SU-DHL-6 (cell line): ENCODE results near the gene HAPSTR1.

Experiments used
- H2AFZ ChIP-seq: fragments of 200-600 bp; sonication (generic); 2 replicates; pipeline ENCODE4 v1.6.1; 2014; ENCODE audit warnings: low read depth, mild to moderate bottlenecking, moderate library complexity, mixed read lengths, antibody characterized with exemption, low read length; ENCODE audit not compliant: severe bottlenecking
- H3F3A ChIP-seq: fragments of 200-600 bp; shearing (Covaris generic); 2 replicates; pipeline ENCODE4 v1.6.0; 2016; ENCODE audit warnings: antibody characterized with exemption, mild to moderate bottlenecking; ENCODE audit not compliant: insufficient read depth
- H3K27ac ChIP-seq: fragments of 200-600 bp; sonication (generic); 2 replicates; pipeline ENCODE4 v1.5.1; 2016; ENCODE audit warnings: low read depth, mild to moderate bottlenecking, low read length, moderate library complexity, mixed read lengths
- H3K27me3 ChIP-seq: fragments of 200-600 bp; sonication (generic), shearing (Covaris generic); 2 replicates; pipeline ENCODE4 v1.6.0; 2014; ENCODE audit warnings: mild to moderate bottlenecking, low read length
- H3K36me3 ChIP-seq: fragments of 200-600 bp; sonication (generic); 2 replicates; pipeline ENCODE4 v1.6.1; 2014; ENCODE audit warnings: mild to moderate bottlenecking, low read length, mixed read lengths
- H3K4me2 ChIP-seq: fragments of 300-600, 200-600 bp; shearing (Covaris generic), sonication (generic); 2 replicates; pipeline ENCODE4 v1.6.0; 2014; ENCODE audit warnings: low read length, low read depth, mild to moderate bottlenecking; ENCODE audit not compliant: poor library complexity, severe bottlenecking
- H3K4me3 ChIP-seq: fragments of 200-600 bp; sonication (generic); 2 replicates; pipeline ENCODE4 v1.5.1; 2014; ENCODE audit warnings: antibody characterized with exemption, low read length, mild to moderate bottlenecking, mixed read lengths; ENCODE audit not compliant: insufficient read depth, poor library complexity, severe bottlenecking
- H3K79me2 ChIP-seq: fragments of 200-600 bp; sonication (generic); 2 replicates; pipeline ENCODE4 v1.6.1; 2014; ENCODE audit warnings: mild to moderate bottlenecking, low read length, moderate library complexity; ENCODE audit not compliant: insufficient read depth
- H3K9ac ChIP-seq: fragments of 200-600 bp; sonication (generic); 2 replicates; pipeline ENCODE4 v1.7.0; 2014; ENCODE audit warnings: mild to moderate bottlenecking, low read length
- H3K9me2 ChIP-seq: fragments of 200-600 bp; sonication (generic); replicated peaks from 2 replicates; pipeline ENCODE4 v1.6.1; 2014; ENCODE audit warnings: low read length; ENCODE audit not compliant: insufficient read depth
- H3K9me3 ChIP-seq: fragments of 200-600 bp; sonication (generic); 2 replicates; pipeline ENCODE4 v1.6.1; 2014; ENCODE audit warnings: low read length, mixed read lengths; ENCODE audit not compliant: insufficient read depth
- H4K20me1 ChIP-seq: fragments of 200-600 bp; sonication (generic); 2 replicates; pipeline ENCODE4 v1.6.1; 2014; ENCODE audit warnings: low read depth, mild to moderate bottlenecking, antibody characterized with exemption, low read length, moderate library complexity, mixed read lengths
- EZH2phosphoT487 ChIP-seq: fragments of 200-600 bp; sonication (generic), shearing (Covaris generic); conservative IDR thresholded peaks from 2 replicates; pipeline ENCODE4 v1.6.1; 2018; ENCODE audit warnings: mild to moderate bottlenecking, antibody characterized with exemption, low read length, moderate library complexity, mixed read lengths
- TF ChIP-seq, protein P1 (sequence below): fragments of 200-600 bp; sonication (generic); IDR thresholded peaks from one replicate; pipeline ENCODE4 v1.5.1; 2017; ENCODE audit warnings: antibody characterized with exemption, mild to moderate bottlenecking, low read length, moderate library complexity; ENCODE audit not compliant: insufficient read depth, poor library complexity, severe bottlenecking

Gene HAPSTR1

GRCh38 chr16:9114112-9114511 lies 22.7 kb downstream of the HAPSTR1 start:
- no peak overlapping the region for H3K4me3 ChIP-seq
- H3K27ac ChIP-seq: no peak overlapping the region
- TF ChIP-seq EZH2phosphoT487: no peak
- TF ChIP-seq, protein P1, sequence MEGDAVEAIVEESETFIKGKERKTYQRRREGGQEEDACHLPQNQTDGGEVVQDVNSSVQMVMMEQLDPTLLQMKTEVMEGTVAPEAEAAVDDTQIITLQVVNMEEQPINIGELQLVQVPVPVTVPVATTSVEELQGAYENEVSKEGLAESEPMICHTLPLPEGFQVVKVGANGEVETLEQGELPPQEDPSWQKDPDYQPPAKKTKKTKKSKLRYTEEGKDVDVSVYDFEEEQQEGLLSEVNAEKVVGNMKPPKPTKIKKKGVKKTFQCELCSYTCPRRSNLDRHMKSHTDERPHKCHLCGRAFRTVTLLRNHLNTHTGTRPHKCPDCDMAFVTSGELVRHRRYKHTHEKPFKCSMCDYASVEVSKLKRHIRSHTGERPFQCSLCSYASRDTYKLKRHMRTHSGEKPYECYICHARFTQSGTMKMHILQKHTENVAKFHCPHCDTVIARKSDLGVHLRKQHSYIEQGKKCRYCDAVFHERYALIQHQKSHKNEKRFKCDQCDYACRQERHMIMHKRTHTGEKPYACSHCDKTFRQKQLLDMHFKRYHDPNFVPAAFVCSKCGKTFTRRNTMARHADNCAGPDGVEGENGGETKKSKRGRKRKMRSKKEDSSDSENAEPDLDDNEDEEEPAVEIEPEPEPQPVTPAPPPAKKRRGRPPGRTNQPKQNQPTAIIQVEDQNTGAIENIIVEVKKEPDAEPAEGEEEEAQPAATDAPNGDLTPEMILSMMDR: no peak
- H3K9ac ChIP-seq: no peak overlapping the region
- no peaks in the 10 kb centered on the region for H3K9me3 ChIP-seq
- H3F3A ChIP-seq: peaks cover 19% of the 10 kb centered on the region
- H2AFZ ChIP-seq: no peak overlapping the region
- H3K4me2 ChIP-seq: no peak overlapping the region
- no peaks in the 10 kb centered on the region for H3K27me3 ChIP-seq
- no peaks in the 10 kb centered on the region for H3K9me2 ChIP-seq
- H4K20me1 ChIP-seq: peaks cover 44% of the 10 kb centered on the region
- peaks cover 95% of the 10 kb centered on the region for H3K79me2 ChIP-seq
- peaks cover 39% of the 10 kb centered on the region; the same call in 1 of the 2 replicates for H3K36me3 ChIP-seq

DNA sequence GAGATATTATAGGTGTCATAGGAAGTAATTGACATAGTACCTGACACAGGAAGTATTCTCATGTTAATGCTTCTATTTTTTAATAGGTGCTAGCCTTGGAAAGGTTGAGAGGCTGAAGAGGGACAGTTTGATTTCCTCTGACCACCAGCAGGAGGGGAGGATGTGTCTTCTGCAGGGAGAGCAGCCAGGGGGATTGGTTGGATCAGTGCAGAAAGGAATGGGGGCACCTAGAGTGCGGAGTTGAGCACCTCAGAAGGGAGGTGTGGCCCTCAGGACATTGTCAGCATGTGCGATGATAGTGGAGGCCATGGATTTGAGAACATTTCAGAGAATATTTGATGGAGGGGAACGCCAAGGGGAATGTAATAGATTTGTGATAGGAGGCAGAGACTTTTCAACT lies 23.4 kb downstream of the HAPSTR1 start:
- Histone ChIP-seq H3K4me3 (no peak overlapping the region), H3K27me3 (no peaks in the 10 kb centered on the region), H2AFZ (no peak overlapping the region), H4K20me1 (peaks cover 46% of the 10 kb centered on the region), H3K9me3 (no peaks in the 10 kb centered on the region), H3K27ac (no peak overlapping the region), H3K4me2 (no peak overlapping the region), H3K36me3 (peaks cover 39% of the 10 kb centered on the region; the same call in 1 of the 2 replicates), H3F3A (peaks cover 17% of the 10 kb centered on the region), H3K9me2 (no peaks in the 10 kb centered on the region), H3K79me2 (peaks cover 94% of the 10 kb centered on the region), H3K9ac (no peak overlapping the region)
- no peak for TF ChIP-seq EZH2phosphoT487
- TF ChIP-seq, protein P1: no peak

DNA sequence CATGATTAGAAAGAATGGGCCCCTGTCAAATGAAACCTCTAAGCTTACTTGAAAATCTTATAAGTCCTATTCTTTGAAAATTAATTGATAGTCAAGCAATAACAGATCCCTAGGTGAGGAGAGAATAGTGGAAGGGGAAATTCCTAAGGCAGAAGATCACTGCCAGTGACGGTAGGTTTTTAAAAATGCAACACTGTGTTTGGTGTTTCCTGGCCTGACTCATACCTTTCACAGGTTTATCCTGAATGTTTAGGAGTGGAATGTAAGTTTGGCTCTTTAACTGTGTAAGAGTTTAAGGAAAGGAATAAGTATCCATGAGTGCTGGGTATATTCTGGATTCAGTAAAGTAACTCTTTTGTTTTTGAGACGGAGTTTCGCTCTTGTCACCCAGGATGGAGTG lies 23.8 kb downstream of the HAPSTR1 start:
- Histone ChIP-seq H4K20me1 (peaks cover 46% of the 10 kb centered on the region), H3K4me2 (no peak overlapping the region), H3K36me3 (peaks cover 39% of the 10 kb centered on the region; the same call in 1 of the 2 replicates), H3F3A (peaks cover 13% of the 10 kb centered on the region), H3K9ac (no peak overlapping the region), H3K27me3 (no peaks in the 10 kb centered on the region), H3K9me3 (no peaks in the 10 kb centered on the region), H3K79me2 (peaks cover 94% of the 10 kb centered on the region), H3K27ac (no peak overlapping the region), H3K9me2 (no peaks in the 10 kb centered on the region), H2AFZ (no peak overlapping the region), H3K4me3 (no peak overlapping the region)
- TF ChIP-seq EZH2phosphoT487: no peak
- TF ChIP-seq, protein P1: no peak
